Heart left ventricle (tissue), 16 donors: Measurements from ENCODE around the gene TFAP2C. TPM values are rescaled to one million over a fixed set of nuclear protein-coding genes. Genes with fewer than 3 reads are reported as not detected.

ENCODE experiments used
- ATAC-seq, 4 donors: fragments of 200-7000 bp; cut with Tn5 transposase; one replicate each; pipeline ENCODE4 v1.9.1; 2020 to 2022; ENCODE audit warnings: moderate library complexity in 4 of 4, mild to moderate bottlenecking in 3 of 4, moderate number of reproducible peaks in 1 of 4
- DNase-seq, 5 donors: peaks; one replicate each; pipeline ENCODE4 v3.0.0-alpha.2; 2020
- H3K27ac ChIP-seq, 12 donors: fragments of 200-600 bp; sonication (generic) in 4 of 12; one replicate each; pipeline versions ENCODE4 v1.5.0 to v1.8.0; 2016 to 2022; ENCODE audit warnings: mild to moderate bottlenecking in 2 of 12
- H3K27me3 ChIP-seq, 9 donors: fragments of 200-600 bp; sonication (generic) in 2 of 9; one replicate each; pipeline versions ENCODE4 v1.5.1 to v1.8.0; 2016 to 2022; ENCODE audit warnings: mild to moderate bottlenecking in 3 of 9
- H3K36me3 ChIP-seq, 9 donors: fragments of 200-600 bp; sonication (generic) in 2 of 9; one replicate each; pipeline versions ENCODE4 v1.5.0 to v1.8.0; 2018 to 2022; ENCODE audit warnings: mild to moderate bottlenecking in 2 of 9
- H3K4me1 ChIP-seq, 12 donors: fragments of 200-600 bp; sonication (generic) in 4 of 12; one replicate each; pipeline versions ENCODE4 v1.5.0 to v1.8.0; 2016 to 2022; ENCODE audit warnings: mild to moderate bottlenecking in 3 of 12
- H3K4me3 ChIP-seq, 12 donors: fragments of 200-600 bp; sonication (generic) in 4 of 12; one replicate each; pipeline versions ENCODE4 v1.5.0 to v1.8.0; 2017 to 2022; ENCODE audit warnings: mild to moderate bottlenecking in 9 of 12, moderate library complexity in 4 of 12
- H3K9me3 ChIP-seq, 12 donors: fragments of 200-600 bp; sonication (generic) in 4 of 12; one replicate each; pipeline versions ENCODE4 v1.5.0 to v1.8.0; 2016 to 2022; ENCODE audit warnings: mild to moderate bottlenecking in 1 of 12
- POLR2A ChIP-seq, 2 donors: fragments of 450-650 bp; IDR thresholded peaks; one replicate each; pipeline ENCODE4 v1.6.1; 2017; ENCODE audit warnings: antibody characterized with exemption in 2 of 2, mild to moderate bottlenecking in 2 of 2, moderate library complexity in 2 of 2
- WGBS, 4 donors: extraction: QIAGEN DNeasy Blood & Tissue Kit in 2 of 4; methylation state at CpG; one replicate each; pipeline versions ENCODE4 v1.1.5 to v1.1.7; 2013 to 2018; 5-methylcytosine and 5-hydroxymethylcytosine counted together
- intact Hi-C, 10 donors: fragments of 100-400 bp; cut with DNase I; formaldehyde crosslinking; loops; one replicate each; pipeline versions ENCODE4 v1.11.1 to v1.14.2; 2022
- polyA plus RNA-seq, 2 donors: library from polyadenylated mRNA; stranded (reverse); fragments of 200-250 nt; gene quantifications; one replicate each; pipeline ENCODE4 v1.2.3, GENCODE V29; 2013
- total RNA-seq, 9 donors: library from RNA; depleted of rRNA in 2 of 9; stranded (reverse); fragments of >200 nt in 2 of 9; fragmentation: NEBNext Ultra II Directional in 3 of 9; extraction: Animal tissue kit (Norgen Biotek cat#: 25700) in 3 of 9; gene quantifications; one replicate each; pipeline versions ENCODE4 v1.1.0 to v1.2.4, GENCODE V29; 2016 to 2023
- TF ChIP-seq, protein P1 (sequence below), 12 donors: fragments of 200-600 bp; sonication (generic) in 4 of 12; IDR thresholded peaks; one replicate each; pipeline versions ENCODE4 v1.5.0 to v1.8.0; 2018 to 2022; ENCODE audit warnings: antibody characterized with exemption in 12 of 12, mild to moderate bottlenecking in 5 of 12
- donor health status: ischemic (EF 13 %, LVEDD 7.1; RV severe dilation, severe dysfunction).
- donor health status: healthy with polysubstance abuse.
- donor health status: DM: no; HTN: yes; CAD: no.
- donor health status: DM: no; HTN: no; CAD: no.
- donor health status: ischemic (EF 25% LVEDD 6.9; RV normal size, moderate dysfunction).
- donor health status: ischemic (EF 25% LVEDD 5.7; RV mildly dilated, moderate dysfunction).
- donor health status: healthy.
- donor health status: DM: yes; HTN: yes; CAD: no.
- donor health status: ischemic (EF 35%, LVEDD 5.7; RV mildly dilated, moderate dysfunction).
- donor health status: nonischemic (EF 11% LVEDD 7.7; RV severe dilation, severe dysfunction).
- donor health status: DM: yes; HTN: yes; CAD: no.
- donor health status: PGD.
- donor health status: ischemic (EF 29% LVEDD 5.4; RV normal size, mild dysfunction).
- donor health status: nonischemic (EF 23%, LVEDD 6.1; RV moderate dilation, normal function).

The TFAP2C gene
- total and polyA plus RNA-seq, 11 donors, result 0.09 to 1.00 (median 0.23) TPM; not detected in 5

DNA sequence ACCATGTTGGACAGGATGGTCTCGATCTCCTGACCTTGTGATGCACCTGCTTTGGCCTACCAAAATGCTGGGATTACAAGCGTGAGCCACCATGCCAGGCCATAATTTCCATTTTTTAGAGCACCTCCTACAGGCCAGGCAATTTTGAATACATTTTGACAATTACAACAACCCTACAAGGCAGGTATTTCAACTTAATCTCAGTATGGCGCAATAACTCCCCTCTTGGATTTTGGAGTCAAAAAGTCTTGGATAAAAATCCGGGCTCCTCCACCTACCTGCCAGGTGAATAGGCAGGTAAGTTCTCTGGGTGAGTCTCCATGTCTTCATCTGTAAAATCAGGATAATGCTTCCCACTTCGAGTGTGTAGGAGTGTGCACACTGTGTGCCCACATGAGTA lies 39.5 kb upstream of the TFAP2C start:
- H3K4me1 ChIP-seq, result no peaks in the 10 kb centered on the region
- H3K4me3 ChIP-seq, result no peak overlapping the region
- no peak overlapping the region for H3K27ac ChIP-seq
- WGBS, 4 donors, result 83 to 89% (median 86%) methylated on average over 5 of the region's 5 CpGs
- no peak for DNase-seq
- H3K27me3 ChIP-seq, result peaks cover 0 to 3% (median 0%) of the 10 kb centered on the region in 9 donors
- no peaks in the 10 kb centered on the region for H3K9me3 ChIP-seq
- H3K36me3 ChIP-seq, result no peaks in the 10 kb centered on the region
- ATAC-seq, result no peak
- no peak for TF ChIP-seq POLR2A (IDR thresholded peaks at IDR 0.05)
- TF ChIP-seq, protein P1, sequence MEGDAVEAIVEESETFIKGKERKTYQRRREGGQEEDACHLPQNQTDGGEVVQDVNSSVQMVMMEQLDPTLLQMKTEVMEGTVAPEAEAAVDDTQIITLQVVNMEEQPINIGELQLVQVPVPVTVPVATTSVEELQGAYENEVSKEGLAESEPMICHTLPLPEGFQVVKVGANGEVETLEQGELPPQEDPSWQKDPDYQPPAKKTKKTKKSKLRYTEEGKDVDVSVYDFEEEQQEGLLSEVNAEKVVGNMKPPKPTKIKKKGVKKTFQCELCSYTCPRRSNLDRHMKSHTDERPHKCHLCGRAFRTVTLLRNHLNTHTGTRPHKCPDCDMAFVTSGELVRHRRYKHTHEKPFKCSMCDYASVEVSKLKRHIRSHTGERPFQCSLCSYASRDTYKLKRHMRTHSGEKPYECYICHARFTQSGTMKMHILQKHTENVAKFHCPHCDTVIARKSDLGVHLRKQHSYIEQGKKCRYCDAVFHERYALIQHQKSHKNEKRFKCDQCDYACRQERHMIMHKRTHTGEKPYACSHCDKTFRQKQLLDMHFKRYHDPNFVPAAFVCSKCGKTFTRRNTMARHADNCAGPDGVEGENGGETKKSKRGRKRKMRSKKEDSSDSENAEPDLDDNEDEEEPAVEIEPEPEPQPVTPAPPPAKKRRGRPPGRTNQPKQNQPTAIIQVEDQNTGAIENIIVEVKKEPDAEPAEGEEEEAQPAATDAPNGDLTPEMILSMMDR (IDR thresholded peaks at IDR 0.05), result no peak
- intact Hi-C loops, result no loop called here

DNA sequence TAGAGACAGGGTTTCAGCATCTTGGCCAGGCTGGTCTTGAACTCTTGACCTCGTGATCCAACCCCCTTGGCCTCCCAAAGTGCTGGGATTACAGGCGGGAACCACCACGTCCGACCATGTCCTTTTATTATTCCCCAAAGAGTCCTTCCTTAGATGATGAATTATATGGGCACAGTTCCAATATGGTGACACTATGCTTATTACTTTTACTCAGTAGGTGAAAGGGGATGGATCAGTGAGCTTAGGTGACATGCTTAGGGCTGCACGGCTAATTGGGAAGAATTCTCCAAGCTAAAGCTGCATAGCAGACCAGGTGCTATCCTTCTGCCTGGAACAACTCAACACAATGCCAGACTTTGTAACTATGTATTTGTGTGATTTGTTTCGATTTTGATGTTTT lies 38.2 kb upstream of the TFAP2C start:
- no peaks in the 10 kb centered on the region for H3K4me1 ChIP-seq
- intact Hi-C loops, result no loop called here
- WGBS, 4 donors, result 61 to 72% (median 65%) methylated on average over 6 of the region's 6 CpGs
- no peak overlapping the region for H3K4me3 ChIP-seq
- DNase-seq (no peak), ATAC-seq (no peak)
- no peaks in the 10 kb centered on the region for H3K36me3 ChIP-seq
- H3K27me3 ChIP-seq, result peaks cover 0 to 5% (median 0%) of the 10 kb centered on the region in 9 donors
- H3K9me3 ChIP-seq, result no peaks in the 10 kb centered on the region
- TF ChIP-seq, protein P1 (IDR thresholded peaks at IDR 0.05), result no peak
- no peak for TF ChIP-seq POLR2A (IDR thresholded peaks at IDR 0.05)
- no peak overlapping the region for H3K27ac ChIP-seq

DNA sequence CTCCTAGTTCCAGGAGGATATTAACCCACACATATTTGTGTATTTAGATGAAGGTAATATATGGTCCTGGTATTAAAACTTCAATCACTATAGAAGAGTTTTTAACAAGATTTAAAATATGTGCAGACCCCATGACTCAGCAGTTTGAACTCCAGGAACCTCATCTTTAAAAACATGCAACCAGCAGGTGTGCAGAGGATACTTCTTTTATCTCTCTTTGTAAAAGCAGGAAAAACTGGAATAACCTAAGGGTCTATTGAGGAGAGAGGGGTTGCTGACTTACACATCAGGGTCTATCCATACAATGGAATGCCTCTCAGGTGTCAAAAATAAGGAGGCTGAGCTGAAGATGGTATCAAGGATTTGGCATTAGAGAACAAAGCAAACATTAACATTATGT lies 36.9 kb upstream of the TFAP2C start:
- ATAC-seq (no peak), DNase-seq (no peak)
- no peak for TF ChIP-seq POLR2A (IDR thresholded peaks at IDR 0.05)
- H3K4me1 ChIP-seq, result no peaks in the 10 kb centered on the region
- H3K27ac ChIP-seq, result no peak overlapping the region
- H3K9me3 ChIP-seq, result no peaks in the 10 kb centered on the region
- intact Hi-C loops, result no loop called here
- no peaks in the 10 kb centered on the region for H3K36me3 ChIP-seq
- H3K4me3 ChIP-seq, result no peak overlapping the region
- H3K27me3 ChIP-seq, result peaks cover 0 to 17% (median 0%) of the 10 kb centered on the region in 9 donors

DNA sequence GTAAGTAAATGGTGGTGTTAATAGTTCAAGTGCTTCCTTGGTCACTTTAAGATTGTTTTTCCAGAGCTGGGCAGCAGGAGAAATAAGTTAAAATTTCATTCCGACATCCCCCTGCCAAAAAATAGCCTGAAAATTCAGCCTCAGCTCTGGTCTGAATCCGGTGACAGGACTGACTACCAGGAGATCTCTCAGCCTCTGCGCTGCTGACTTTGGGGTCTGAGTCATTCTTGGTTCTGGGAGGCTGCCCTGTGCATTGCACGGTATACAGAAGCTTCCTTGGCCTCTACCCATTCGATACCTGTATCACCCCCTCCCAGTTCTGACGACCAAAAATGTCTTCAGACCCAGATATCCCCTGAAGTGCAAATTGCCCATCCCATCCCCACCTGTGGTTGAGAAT lies 36.3 kb upstream of the TFAP2C start:
- H3K4me3 ChIP-seq, result no peak overlapping the region
- 56 to 83% (median 70%) methylated on average over 6 of the region's 6 CpGs for WGBS, 4 donors
- DNase-seq, result no peak
- no peaks in the 10 kb centered on the region for H3K9me3 ChIP-seq
- no peak overlapping the region for H3K27ac ChIP-seq
- ATAC-seq, result no peak
- no peak for TF ChIP-seq POLR2A (IDR thresholded peaks at IDR 0.05)
- TF ChIP-seq, protein P1 (IDR thresholded peaks at IDR 0.05), result no peak
- peaks cover 0 to 23% (median 0%) of the 10 kb centered on the region in 9 donors for H3K27me3 ChIP-seq
- H3K4me1 ChIP-seq, result no peaks in the 10 kb centered on the region
- intact Hi-C loops, result no loop called here
- no peaks in the 10 kb centered on the region for H3K36me3 ChIP-seq

DNA sequence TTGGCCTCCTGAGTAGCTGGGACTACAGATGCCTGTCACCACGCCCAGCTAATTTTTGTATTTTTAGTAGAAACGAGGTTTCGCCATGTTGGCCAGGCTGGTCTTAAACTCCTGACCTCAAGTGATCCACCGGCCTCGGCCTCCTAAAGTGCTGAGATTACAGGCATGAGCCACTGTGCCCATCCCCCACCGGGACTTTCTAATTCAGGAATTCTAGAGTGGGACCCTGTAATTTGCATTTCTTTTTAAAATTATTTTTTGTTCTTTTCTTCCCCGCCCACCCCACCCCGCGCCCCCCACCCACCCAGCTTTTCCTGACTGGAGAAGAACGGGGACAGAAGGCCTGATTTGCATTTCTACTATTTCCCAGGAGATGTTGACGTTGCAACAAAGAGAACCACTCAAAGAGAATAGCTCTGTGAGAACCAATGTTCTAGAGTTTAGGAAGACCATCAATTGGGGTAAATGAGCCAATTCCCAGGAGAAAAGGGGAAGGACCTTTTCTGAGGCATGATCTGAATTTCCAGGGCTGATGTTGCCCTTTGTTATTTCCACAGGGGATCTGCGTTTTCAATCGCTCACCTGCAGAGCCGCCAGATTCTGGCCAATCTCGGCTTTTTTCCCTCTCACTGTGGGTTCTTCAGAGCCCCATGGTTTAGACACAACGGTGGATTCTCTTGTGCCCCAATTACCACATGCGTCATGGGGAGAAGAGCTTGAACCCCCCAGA lies 33.2 kb upstream of the TFAP2C start:
- no peak for ATAC-seq

More for the DNA sequence above, 33.2 kb upstream of the TFAP2C start:
- Histone ChIP-seq H3K27ac (no peak overlapping the region), H3K4me1 (no peaks in the 10 kb centered on the region), H3K4me3 (no peak overlapping the region), H3K9me3 (no peaks in the 10 kb centered on the region), H3K36me3 (no peaks in the 10 kb centered on the region), H3K27me3 (peaks cover 0 to 32% (median 0%) of the 10 kb centered on the region in 9 donors)
- no peak for TF ChIP-seq POLR2A (IDR thresholded peaks at IDR 0.05)
- TF ChIP-seq, protein P1 (IDR thresholded peaks at IDR 0.05), result no peak
- 64 to 71% (median 69%) methylated on average over 17 of the region's 17 CpGs for WGBS, 4 donors
- intact Hi-C loops, result no loop called here
- DNase-seq, result no peak
